ENCODE results near the gene OR1D2. TPM values are rescaled to one million over a fixed set of nuclear protein-coding genes. Genes with fewer than 3 reads are reported as not detected.

The OR1D2 gene
- total RNA-seq, 2 experiments from 2014 or later, result not detected

DNA sequence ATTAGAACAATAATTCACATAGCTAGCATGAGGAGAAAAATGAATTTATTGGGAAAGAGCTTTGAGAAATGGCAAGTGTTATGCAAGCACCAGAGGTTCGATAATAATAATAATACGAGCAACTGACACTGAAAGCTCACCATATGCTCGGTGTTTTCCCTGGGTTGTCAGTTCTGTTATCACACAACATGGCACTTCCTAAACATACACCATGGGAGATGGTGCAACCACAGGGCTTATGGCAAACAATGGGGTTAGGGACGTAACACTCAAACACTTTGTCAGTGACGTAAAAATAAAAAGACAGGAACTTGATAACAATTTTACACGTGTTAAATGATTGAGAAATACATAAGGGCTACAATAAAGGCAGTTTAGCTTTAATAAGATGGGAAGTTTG is 64.5 kb downstream of the OR1D2 start:
- no peaks in the 10 kb centered on the region for H3K4me1 Mint-ChIP-seq
- CTCF ChIA-PET, result interaction anchor here (0.6 to 0.7 kb wide), 3 partner anchors 8 to 246 kb away, joined by 3 read pairs; no protein-coding TSS in a partner anchor
- H3K27ac Mint-ChIP-seq, result no peak overlapping the region
- H3K4me3 Mint-ChIP-seq, result no peak overlapping the region
- no peak for ATAC-seq
- no peak for DNase-seq
- H3K27me3 Mint-ChIP-seq, result no peaks in the 10 kb centered on the region
- no peaks in the 10 kb centered on the region for H3K36me3 Mint-ChIP-seq
- peaks cover 3% of the 10 kb centered on the region for H3K9me3 Mint-ChIP-seq (ENCODE audit: low read depth)

DNA sequence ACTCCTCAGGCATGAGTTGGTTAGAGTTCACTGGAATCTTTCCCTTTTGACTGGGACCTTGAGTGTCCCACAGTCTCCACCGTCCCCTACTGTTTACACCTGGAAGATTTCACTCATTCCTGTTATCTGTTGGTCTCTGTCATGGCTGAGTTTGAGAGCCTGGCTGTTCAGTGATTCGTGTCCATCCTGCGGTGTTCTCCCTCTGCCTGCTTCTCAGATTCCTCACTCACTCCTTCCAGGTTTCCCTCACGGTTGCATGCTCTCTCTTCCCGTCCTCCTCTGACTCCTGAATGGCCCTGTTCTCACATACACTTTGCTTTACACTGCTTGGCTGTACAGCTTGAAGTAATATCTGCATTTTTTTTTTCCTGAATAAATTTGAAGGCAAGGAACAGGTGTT is 65.3 kb downstream of the OR1D2 start:
- H3K4me1 Mint-ChIP-seq, result no peaks in the 10 kb centered on the region
- no peak for ATAC-seq
- DNase-seq, result peak; percentile 11
- CTCF ChIA-PET, result no interaction called here
- no peak overlapping the region for H3K4me3 Mint-ChIP-seq
- no peaks in the 10 kb centered on the region for H3K9me3 Mint-ChIP-seq (ENCODE audit: low read depth)
- H3K36me3 Mint-ChIP-seq, result no peaks in the 10 kb centered on the region
- H3K27ac Mint-ChIP-seq, result no peak overlapping the region
- no peaks in the 10 kb centered on the region for H3K27me3 Mint-ChIP-seq

Other genes starting within 250 kb of the OR1D2 start
- not detected for gene OR1D5, start 40.8 kb downstream of the OR1D2 start, total RNA-seq
- gene OR1G1, start 23.1 kb upstream of the OR1D2 start, total RNA-seq, result not detected
- not detected for gene OR1A2, start 93.1 kb upstream of the OR1D2 start, total RNA-seq
- gene OR1A1, start 103.2 kb upstream of the OR1D2 start, total RNA-seq, result not detected
- gene OR3A1, start 193.9 kb upstream of the OR1D2 start, total RNA-seq, result under 1 TPM; 0.20 to 0.23 TPM

Data from activated CD8-positive, alpha-beta memory T cell treated with anti-CD3 and anti-CD28 coated beads, Interleukin-2, amount 10 ng/mL, durations not matched to agents 7 days and 5 days (primary cell).